Femur (tissue), 1 donor: ENCODE measurements around the gene LOXL1.

Experiments
- DNase-seq: peaks from one replicate; pipeline ENCODE4 v3.0.0-alpha.2; 2017

The LOXL1 gene

GRCh38 chr15:73923488-73924164 is 2.6 kb upstream of the LOXL1 start:
- DNase-seq, result no peak

GRCh38 chr15:73924171-73924921 is 1.9 kb upstream of the LOXL1 start:
- DNase-seq, result peak; percentile 76

GRCh38 chr15:73925848-73926218 is 429 bp upstream of the LOXL1 start:
- DNase-seq, result no peak

- DNase-seq, result peak; percentile 71
Observed at GRCh38 chr15:73927003-73927475, 777 bp downstream of the LOXL1 start.

GRCh38 chr15:73927476-73928240 is 1.4 kb downstream of the LOXL1 start:
- peak; percentile 70 for DNase-seq

- no peak for DNase-seq
Observed at GRCh38 chr15:73928241-73928579, 1.9 kb downstream of the LOXL1 start.

GRCh38 chr15:73928971-73929627 is 2.8 kb downstream of the LOXL1 start:
- no peak for DNase-seq

GRCh38 chr15:73930371-73930770 is 4.1 kb downstream of the LOXL1 start:
- peak; percentile 64 for DNase-seq

GRCh38 chr15:73930790-73931281 is 4.6 kb downstream of the LOXL1 start:
- DNase-seq, result no peak

- DNase-seq, result no peak
Observed at GRCh38 chr15:73931441-73931840, 5.2 kb downstream of the LOXL1 start.

- no peak for DNase-seq
Observed at GRCh38 chr15:73932381-73933191, 6.3 kb downstream of the LOXL1 start.

- no peak for DNase-seq
Observed at GRCh38 chr15:73934281-73934680, 8.0 kb downstream of the LOXL1 start.

GRCh38 chr15:73935547-73935946 is 9.3 kb downstream of the LOXL1 start:
- DNase-seq, result peak; percentile 13

GRCh38 chr15:73936181-73936580 is 9.9 kb downstream of the LOXL1 start:
- DNase-seq, result no peak

- DNase-seq, result peak; percentile 8
Observed at GRCh38 chr15:73936588-73937290, 10.5 kb downstream of the LOXL1 start.

GRCh38 chr15:73937296-73937695 is 11.0 kb downstream of the LOXL1 start:
- DNase-seq, result no peak

GRCh38 chr15:73937726-73938125 is 11.5 kb downstream of the LOXL1 start:
- no peak for DNase-seq

GRCh38 chr15:73938516-73938915 is 12.3 kb downstream of the LOXL1 start:
- DNase-seq, result peak; percentile 10

- DNase-seq, result peak; percentile 17
Observed at GRCh38 chr15:73939138-73939537, 12.9 kb downstream of the LOXL1 start.

- peak; percentile 13 for DNase-seq
Observed at GRCh38 chr15:73940061-73940981, 14.1 kb downstream of the LOXL1 start.
